Measurements from ENCODE around the gene ATP1A4.

Gene ATP1A4

DNA sequence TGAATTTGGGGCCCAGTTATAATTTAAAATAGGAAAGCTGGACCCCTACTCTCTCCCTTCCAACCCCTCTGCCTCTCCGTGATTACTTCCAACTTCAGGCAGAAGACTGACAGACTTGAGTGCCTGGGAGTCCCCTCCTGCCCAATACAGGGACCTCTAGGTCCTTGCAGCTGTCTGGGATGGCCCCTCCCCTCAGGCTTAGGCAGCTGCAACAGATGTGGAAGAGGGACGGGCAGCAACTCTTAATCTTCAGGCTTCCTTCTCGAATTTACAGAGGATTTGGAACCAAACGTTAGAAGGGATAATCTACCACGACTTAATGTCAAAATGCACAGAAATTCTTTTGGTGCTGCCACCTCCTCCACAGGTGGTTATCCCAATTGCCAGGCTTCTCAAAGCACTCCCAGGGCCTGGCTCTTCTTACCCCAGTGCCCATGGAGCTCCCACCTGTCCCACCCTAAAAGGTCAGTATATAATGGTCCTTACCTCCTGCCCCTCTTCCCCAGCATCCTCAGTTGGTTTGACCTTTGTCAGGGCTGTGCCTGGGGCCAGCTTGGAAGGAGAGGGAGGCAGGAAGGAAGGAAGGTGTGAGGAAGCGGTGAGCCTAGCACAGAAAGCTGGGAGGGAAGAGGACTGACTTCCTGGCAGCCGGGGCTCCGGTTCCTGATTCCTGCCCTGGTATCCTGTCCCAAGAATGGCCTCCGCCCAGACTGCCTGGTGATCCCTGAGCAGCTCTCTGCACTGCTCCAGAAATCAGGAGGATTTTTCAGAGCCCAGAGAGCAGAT is 56.6 kb downstream of the ATP1A4 start:
- DNase-seq = no peak

DNA sequence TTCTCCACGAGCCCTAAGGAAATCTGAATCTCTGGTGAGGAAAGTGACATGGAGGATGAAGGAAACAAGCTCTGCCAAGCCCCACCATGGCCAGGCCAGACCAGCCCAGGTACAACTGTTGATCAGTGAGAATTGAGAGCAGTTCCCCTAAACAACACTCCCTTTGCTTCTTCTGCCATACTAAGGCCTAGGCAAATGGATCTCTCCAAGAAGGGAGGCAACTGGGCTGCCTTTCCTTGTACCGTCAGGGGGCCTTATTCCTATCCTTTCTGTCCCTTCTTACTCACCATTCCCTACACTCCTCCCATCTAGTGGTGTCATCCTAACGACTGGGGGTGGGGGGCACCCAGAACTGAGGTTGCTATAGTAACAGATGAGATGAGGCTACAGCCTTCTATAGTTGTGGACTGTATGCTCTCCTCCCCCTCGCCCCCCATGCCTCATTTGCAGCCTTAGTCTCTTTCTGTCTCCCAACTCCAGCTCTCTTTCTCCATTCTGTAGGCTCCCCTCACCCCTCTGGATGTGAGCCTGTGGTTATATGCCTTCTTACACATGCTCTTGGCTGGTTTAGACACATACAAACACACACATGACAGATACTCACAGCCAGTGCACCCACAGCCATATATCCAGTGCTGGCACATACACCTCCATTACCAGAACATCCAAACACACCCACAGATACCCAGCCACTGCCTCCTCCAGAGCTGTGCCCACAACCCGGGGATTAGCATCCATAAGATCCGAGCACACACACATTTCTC is 57.3 kb downstream of the ATP1A4 start:
- DNase-seq = no peak

GRCh38 chr1:160209321-160210046 is 58.1 kb downstream of the ATP1A4 start:
- no peak for DNase-seq

DNA sequence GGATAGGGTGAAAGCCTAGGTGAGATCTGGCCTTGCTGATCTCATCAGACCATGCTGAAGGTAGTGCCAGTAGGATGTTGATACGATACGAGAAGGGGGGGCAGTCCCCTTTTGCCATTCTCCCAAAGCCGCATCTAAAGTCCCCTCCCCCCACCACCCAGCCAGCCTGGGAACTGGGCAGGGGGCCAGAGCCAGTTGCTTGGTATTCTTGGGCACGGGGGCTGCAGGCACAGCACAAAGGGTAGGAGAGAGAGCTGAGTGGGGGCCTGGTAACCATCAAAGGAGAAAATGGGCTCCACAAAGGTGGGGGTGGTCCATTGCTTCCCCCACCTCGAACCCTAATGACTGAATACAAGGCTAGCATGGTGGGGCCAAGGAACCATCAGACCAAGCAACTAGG is 59.2 kb downstream of the ATP1A4 start:
- no peak for DNase-seq

DNA sequence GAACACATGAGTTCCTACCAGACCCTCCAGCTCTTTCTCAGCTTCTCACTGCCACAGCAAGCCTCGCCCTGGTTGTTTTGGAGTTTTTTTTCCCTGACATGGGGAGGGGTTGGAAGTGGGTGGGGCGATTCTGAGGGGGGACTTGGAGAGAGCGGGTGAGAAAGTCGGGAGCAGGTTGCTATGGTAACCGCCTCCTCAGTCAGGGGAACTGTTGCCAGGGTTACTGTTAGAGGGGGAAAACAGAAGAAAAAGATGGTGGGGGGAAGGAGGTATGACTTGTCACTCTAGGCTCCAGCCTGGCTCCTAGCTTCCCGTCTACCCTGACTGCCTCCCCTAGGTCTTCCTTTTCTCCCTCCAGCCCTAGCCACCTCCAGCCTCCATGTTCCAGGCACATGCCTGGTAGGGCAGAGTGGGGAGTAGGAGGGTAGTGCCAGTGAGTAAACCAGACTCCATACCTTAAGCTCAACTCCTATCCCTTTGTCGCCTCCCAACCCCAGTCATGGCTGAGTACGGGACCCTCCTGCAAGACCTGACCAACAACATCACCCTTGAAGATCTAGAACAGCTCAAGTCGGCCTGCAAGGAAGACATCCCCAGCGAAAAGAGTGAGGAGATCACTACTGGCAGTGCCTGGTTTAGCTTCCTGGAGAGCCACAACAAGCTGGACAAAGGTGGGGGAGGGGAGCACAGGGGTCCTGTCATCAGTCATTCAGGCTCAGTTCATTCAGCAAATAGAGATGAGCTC is 59.8 kb downstream of the ATP1A4 start:
- DNase-seq = no peak

DNA sequence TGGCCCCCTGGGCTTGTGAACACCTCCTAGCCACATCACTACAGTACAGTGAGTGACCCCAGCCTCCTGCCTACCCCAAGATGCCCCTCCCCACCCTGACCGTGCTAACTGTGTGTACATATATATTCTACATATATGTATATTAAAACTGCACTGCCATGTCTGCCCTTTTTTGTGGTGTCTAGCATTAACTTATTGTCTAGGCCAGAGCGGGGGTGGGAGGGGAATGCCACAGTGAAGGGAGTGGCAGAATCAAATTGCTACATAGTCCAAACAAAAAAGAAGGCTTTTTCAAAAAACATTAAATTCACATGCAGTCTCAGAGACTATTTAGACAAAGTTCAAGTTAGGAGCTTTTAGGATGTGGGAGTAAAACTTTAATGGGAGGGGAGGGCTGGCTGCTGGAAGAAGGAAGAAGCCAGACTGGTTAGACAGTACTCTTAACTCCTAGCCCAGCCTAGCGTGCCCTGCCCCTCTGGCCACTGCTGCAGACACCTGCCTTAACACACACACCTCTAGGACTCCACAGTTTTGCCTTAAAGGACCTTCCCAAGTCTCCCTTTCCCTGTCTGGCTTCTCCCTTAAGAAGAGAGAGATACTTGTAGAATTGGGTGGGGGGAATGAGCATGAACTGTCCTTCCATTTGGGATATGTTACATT is 63.2 kb downstream of the ATP1A4 start:
- no peak for DNase-seq

- DNase-seq = no peak
Measured at GRCh38 chr1:160216301-160216700, 64.9 kb downstream of the ATP1A4 start.

DNA sequence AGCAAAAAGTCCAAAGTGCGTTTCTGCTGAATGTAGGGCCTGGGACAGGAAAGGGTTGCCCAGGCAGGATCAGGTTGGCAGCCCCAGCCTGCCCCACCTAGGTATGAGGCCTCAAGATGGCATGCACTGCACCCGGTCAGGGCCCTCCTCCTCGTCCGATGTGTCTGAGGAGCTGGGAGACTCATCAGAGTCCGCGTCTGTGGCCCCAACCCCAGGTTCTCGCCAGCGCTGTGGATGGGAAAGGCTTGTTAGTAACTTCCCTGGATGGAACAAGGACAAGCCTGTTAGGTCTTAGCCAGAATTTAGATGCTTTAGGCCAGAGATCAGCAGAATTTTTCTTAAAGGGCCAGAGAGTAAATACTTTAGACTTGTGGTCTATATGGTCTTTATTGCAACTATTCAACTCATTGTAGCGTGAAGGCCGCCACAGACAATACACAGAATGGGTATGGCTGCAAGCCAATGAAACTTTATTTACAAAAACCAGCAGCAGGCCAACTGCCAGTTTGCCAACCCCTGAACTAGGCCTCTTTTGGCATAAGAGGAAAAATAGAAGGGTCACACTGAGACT is 66.2 kb downstream of the ATP1A4 start:
- no peak for DNase-seq

DNA sequence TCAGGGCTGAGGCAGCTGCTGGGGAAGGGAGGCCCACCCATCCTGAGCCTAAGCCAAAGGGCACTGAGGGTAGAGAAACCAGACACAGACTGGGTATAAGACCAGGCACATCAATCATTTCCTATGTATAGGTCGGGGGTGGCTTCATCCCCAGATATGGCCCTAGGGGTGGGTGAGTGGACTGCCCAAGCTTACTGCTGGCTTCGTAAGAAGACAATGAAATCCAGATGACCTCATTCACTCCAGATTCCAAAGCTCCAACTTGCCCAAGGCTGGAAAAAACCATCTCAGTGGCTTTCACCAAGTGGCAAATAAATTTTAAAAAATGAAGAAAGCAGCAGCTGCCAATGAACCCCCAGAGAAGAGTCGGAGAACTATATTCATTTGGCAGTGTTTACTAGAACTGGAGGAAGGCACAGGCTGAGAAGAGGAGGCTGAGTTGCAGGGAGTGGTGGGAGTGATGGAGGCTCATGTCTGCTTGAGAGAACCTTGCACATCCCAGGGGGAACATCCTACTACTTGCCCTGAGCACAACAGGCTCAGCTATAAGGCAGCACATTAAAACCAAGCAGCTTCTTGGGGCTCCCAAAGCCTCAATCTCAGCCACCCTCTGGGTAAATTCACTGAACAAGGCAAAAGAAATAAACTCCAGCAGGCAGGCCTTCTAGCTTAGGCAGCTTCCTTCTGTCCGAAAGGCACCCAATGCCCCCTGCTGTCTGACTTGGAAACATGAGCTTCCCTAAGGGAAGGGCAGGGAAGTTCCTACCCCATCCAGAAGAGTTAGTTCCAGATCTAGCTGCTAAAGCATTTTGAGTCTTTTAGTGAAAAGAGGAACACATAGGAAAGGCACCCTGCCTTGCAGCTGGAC is 67.9 kb downstream of the ATP1A4 start:
- no peak for DNase-seq

- no peak for DNase-seq
Measured at GRCh38 chr1:160220301-160220700, 68.9 kb downstream of the ATP1A4 start.

- DNase-seq = no peak
Measured at GRCh38 chr1:160221089-160221488, 69.7 kb downstream of the ATP1A4 start.

DNA sequence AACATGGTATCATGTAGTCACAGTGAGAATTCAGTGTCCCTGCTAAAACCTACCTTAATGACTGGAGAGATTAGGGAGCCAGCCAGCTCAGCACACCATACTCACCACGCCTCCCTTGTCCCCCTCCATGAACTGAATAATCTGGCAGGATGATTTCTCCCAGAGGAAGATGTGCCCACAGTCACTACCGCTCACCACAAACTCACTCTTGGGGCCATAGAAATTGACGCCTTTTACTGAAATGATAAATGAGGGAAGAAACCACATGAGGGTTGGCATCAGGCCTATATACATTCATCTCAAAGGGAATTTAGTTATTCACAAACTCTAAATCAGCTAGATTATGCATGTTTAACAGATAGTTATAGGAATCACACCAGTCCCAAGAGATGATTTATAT is 71.1 kb downstream of the ATP1A4 start:
- no peak for DNase-seq

DNA sequence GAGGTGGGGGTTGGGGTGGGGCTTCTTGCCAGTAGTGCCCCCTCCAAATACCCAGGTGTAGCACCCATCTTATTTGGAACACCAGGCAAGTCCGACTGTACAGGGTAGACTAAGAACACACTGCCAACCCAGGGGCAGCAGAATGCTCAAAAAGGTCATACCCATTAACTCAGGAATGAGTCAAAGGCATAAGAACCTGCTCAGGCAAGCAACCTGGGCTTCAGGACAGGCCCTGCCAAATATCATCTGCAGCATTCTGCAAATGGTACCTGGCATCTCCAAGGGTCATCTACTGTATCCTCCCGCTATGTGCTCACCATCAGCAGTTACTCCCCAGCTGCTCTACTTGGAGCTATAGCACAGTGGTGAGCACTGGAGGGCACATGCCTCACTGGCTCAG is 73.2 kb downstream of the ATP1A4 start:
- DNase-seq = no peak

GRCh38 chr1:160225345-160225744 is 73.9 kb downstream of the ATP1A4 start:
- no peak for DNase-seq

GRCh38 chr1:160226623-160227022 is 75.2 kb downstream of the ATP1A4 start:
- DNase-seq = no peak

GRCh38 chr1:160227034-160227433 is 75.6 kb downstream of the ATP1A4 start:
- DNase-seq = no peak

- DNase-seq = no peak
Measured at GRCh38 chr1:160227561-160227960, 76.2 kb downstream of the ATP1A4 start.

DNA sequence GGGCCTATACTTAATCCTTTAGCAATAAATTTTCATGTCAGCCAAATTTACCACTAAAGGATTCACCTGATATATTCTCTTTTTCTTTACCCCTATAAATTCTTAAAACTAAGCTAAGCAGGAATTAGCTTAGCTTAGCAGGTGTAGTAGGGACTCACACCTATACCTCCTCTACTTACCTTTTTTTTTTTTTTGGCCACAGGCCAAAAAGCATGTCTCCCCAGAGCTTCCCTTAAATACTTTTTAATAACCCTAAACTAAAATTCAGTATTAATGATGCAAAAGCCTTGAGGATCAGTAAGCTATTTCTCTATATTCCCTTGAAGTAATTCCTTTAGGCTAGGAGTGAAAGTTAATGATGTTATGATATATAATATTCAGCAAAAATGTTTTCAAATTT is 77.0 kb downstream of the ATP1A4 start:
- no peak for DNase-seq

GRCh38 chr1:160232911-160233310 is 81.5 kb downstream of the ATP1A4 start:
- no peak for DNase-seq

All from activated CD4-positive, alpha-beta T cell treated with anti-CD3 and anti-CD28 coated beads, Interleukin-2, amount 50 U/mL, for 48 hours (primary cell).